Measurements from ENCODE around the gene NDUFB10.

GRCh38 chr16:2009164-2009711 lies 49.9 kb downstream of the NDUFB10 start:
- TF ChIP-seq POLR2A (IDR thresholded peaks at IDR 0.05) (no peak), CTCF (IDR thresholded peaks at IDR 0.05) (no peak)

Measured in ovary (tissue), 3 donors.